AG04450 (cell line): Measurements from ENCODE around the gene MCTP1. TPM values are rescaled to one million over a fixed set of nuclear protein-coding genes. Genes with fewer than 3 reads are reported as not detected.
"Not testable (repeated sequence)": the region's sequence is repeated elsewhere in the genome, so short reads cannot be mapped to it uniquely, and the experiment has no call there.

Experiments used
- CTCF ChIA-PET: fragments of 300-600, 350-600 bp; formaldehyde crosslinking; extraction: SDS; loops from one replicate; lab custom pipeline; 2022; ENCODE audit warnings: antibody characterized with exemption, inconsistent platforms; lab: Charles Lee
- POLR2A ChIA-PET: fragments of 350-600 bp; formaldehyde crosslinking; extraction: SDS; loops from one replicate; lab custom pipeline; 2021; ENCODE audit warnings: antibody characterized with exemption, inconsistent platforms; lab: Yijun Ruan, JAX
- DNase-seq: peaks from one replicate; pipeline ENCODE4 v3.0.0-alpha.2; 2011; ENCODE audit warnings: low read depth, low spot score
- H3K27ac ChIP-seq: one replicate; pipeline ENCODE4 v1.5.1; 2012; ENCODE audit warnings: low read depth, low read length, control low read depth
- H3K27me3 ChIP-seq: one replicate; pipeline ENCODE4 v1.6.0; 2012; ENCODE audit warnings: low read length; ENCODE audit not compliant: control insufficient read depth, insufficient read depth
- H3K4me3 ChIP-seq: 2 replicates; pipeline ENCODE4 v1.5.1; 2011; ENCODE audit warnings: mild to moderate bottlenecking, low read depth, low read length, control low read depth
- H3K9me3 ChIP-seq: 2 replicates; pipeline ENCODE4 v1.5.1; 2012; ENCODE audit warnings: low read length; ENCODE audit not compliant: control insufficient read depth, insufficient read depth
- CTCF ChIP-seq: IDR thresholded peaks from 2 replicates; pipeline ENCODE4 v1.5.1; 2011; ENCODE audit warnings: low read depth, low read length, control low read depth, inconsistent platforms
- polyA plus RNA-seq: library from polyadenylated mRNA; depleted of rRNA; stranded (reverse); fragments of >200 nt; gene quantifications from 2 replicates; pipeline ENCODE4 v1.2.3, GENCODE V29; 2011

The MCTP1 gene
- polyA plus RNA-seq, 1 experiment: 0.66 TPM

- H3K9me3 ChIP-seq: no peaks in the 10 kb centered on the region
- no peak overlapping the region for H3K4me3 ChIP-seq
- ChIA-PET CTCF (no interaction called here), POLR2A (no interaction called here)
- no peak for TF ChIP-seq CTCF
- no peak for DNase-seq
- no peaks in the 10 kb centered on the region for H3K27me3 ChIP-seq
- no peak overlapping the region for H3K27ac ChIP-seq
Observed at GRCh38 chr5:95148453-95148852, 136.4 kb downstream of the MCTP1 start.

- H3K4me3 ChIP-seq, H3K9me3 ChIP-seq, CTCF ChIA-PET, H3K27ac ChIP-seq, DNase-seq, POLR2A ChIA-PET, H3K27me3 ChIP-seq: not testable (repeated sequence)
Observed at GRCh38 chr5:95143858-95144257, 141.0 kb downstream of the MCTP1 start.

- no peak for DNase-seq
- ChIA-PET CTCF (no interaction called here), POLR2A (interaction anchor here (0.6 kb wide), 1 partner anchor 20 kb away, joined by 5 read pairs; no protein-coding TSS in a partner anchor)
- Histone ChIP-seq H3K27ac (no peak overlapping the region), H3K27me3 (no peaks in the 10 kb centered on the region), H3K4me3 (no peak overlapping the region), H3K9me3 (no peaks in the 10 kb centered on the region)
- TF ChIP-seq CTCF: no peak
Observed at GRCh38 chr5:95142145-95142544, 142.7 kb downstream of the MCTP1 start.

- H3K4me3 ChIP-seq: no peak overlapping the region
- POLR2A ChIA-PET: no interaction called here
- no peak for DNase-seq
- TF ChIP-seq CTCF: no peak
- H3K27ac ChIP-seq: no peak overlapping the region
- H3K27me3 ChIP-seq: no peaks in the 10 kb centered on the region
- CTCF ChIA-PET: no interaction called here
- no peaks in the 10 kb centered on the region for H3K9me3 ChIP-seq
Observed at GRCh38 chr5:95141141-95141540, 143.8 kb downstream of the MCTP1 start.

GRCh38 chr5:95134326-95134725 is 150.6 kb downstream of the MCTP1 start:
- H3K27ac ChIP-seq: no peak overlapping the region
- H3K9me3 ChIP-seq: no peaks in the 10 kb centered on the region
- POLR2A ChIA-PET: no interaction called here
- no peak overlapping the region for H3K4me3 ChIP-seq
- H3K27me3 ChIP-seq: no peaks in the 10 kb centered on the region
- no peak for DNase-seq
- CTCF ChIA-PET: no interaction called here
- no peak for TF ChIP-seq CTCF

GRCh38 chr5:95132096-95132495 is 152.8 kb downstream of the MCTP1 start:
- Histone ChIP-seq H3K27ac (no peak overlapping the region), H3K4me3 (no peak overlapping the region), H3K9me3 (no peaks in the 10 kb centered on the region), H3K27me3 (no peaks in the 10 kb centered on the region)
- TF ChIP-seq CTCF: no peak
- POLR2A ChIA-PET: no interaction called here
- CTCF ChIA-PET: no interaction called here
- DNase-seq: no peak
